Panc1 (cell line): ENCODE data around the gene SSTR5. TPM values are rescaled to one million over a fixed set of nuclear protein-coding genes. Genes with fewer than 3 reads are reported as not detected.

Experiments used
- ATAC-seq: fragments of 200-7000 bp; cut with Tn5 transposase; 2 replicates; pipeline ENCODE4 v1.9.1; 2020; ENCODE audit warnings: mild to moderate bottlenecking, moderate library complexity
- BruUV-seq: library from RNA; stranded (reverse); fragments of 400-500 nt; replicated peaks from 2 replicates; lab custom pipeline; 2021; lab: Mats Ljungman, UMichigan
- CTCF ChIA-PET: fragments of 300-600 bp; sonication (Branson Sonifier 250); formaldehyde crosslinking; loops from one replicate; lab custom pipeline; 2022; ENCODE audit warnings: antibody characterized with exemption; lab: Charles Lee
- POLR2A ChIA-PET: fragments of 300-600 bp; sonication (Branson Sonifier 250); formaldehyde crosslinking; loops from one replicate; lab custom pipeline; 2022; ENCODE audit warnings: antibody characterized with exemption; lab: Charles Lee
- DNase-seq: peaks from one replicate; pipeline ENCODE4 v3.0.0-alpha.2; 2010; ENCODE audit warnings: low read depth, low spot score
- H3K27ac ChIP-seq: 2 replicates; pipeline ENCODE4 v1.5.1; 2011; ENCODE audit warnings: mild to moderate bottlenecking, low read length, inconsistent platforms
- H3K27me3 ChIP-seq: fragments of 200-500 bp; sonication (Bioruptor generic); 2 replicates; pipeline ENCODE4 v1.6.0; 2014; ENCODE audit warnings: low read length, inconsistent platforms; ENCODE audit not compliant: control insufficient read depth, insufficient read depth
- H3K36me3 ChIP-seq: fragments of 200-500 bp; sonication (Bioruptor generic); 2 replicates; pipeline ENCODE4 v1.5.1; 2014; ENCODE audit warnings: inconsistent platforms, mild to moderate bottlenecking, low read length, moderate library complexity; ENCODE audit not compliant: control insufficient read depth, insufficient read depth
- H3K4me1 ChIP-seq: 2 replicates; pipeline ENCODE4 v1.5.1; 2011; ENCODE audit warnings: inconsistent platforms, mild to moderate bottlenecking, low read length, moderate library complexity; ENCODE audit not compliant: control insufficient read depth, insufficient read depth
- H3K4me3 ChIP-seq, 2 experiments: 2 replicates each; pipeline ENCODE4 v1.5.1; 2011 to 2012; ENCODE audit warnings: low read depth in 2 of 2, low read length in 2 of 2, mild to moderate bottlenecking in 2 of 2, inconsistent platforms in 1 of 2, moderate library complexity in 1 of 2
- H3K9me3 ChIP-seq: fragments of 200-500 bp; sonication (Bioruptor generic); 2 replicates; pipeline ENCODE4 v1.5.1; 2014; ENCODE audit warnings: low read depth, mild to moderate bottlenecking, inconsistent platforms, low read length, moderate library complexity; ENCODE audit not compliant: control insufficient read depth, insufficient read depth
- CTCF ChIP-seq: fragments of 450-650 bp; IDR thresholded peaks from 2 replicates; pipeline ENCODE4 v1.5.1; 2017; ENCODE audit warnings: mild to moderate bottlenecking
- POLR2AphosphoS5 ChIP-seq: IDR thresholded peaks from 2 replicates; pipeline ENCODE4 v1.6.1; 2012; ENCODE audit warnings: mild to moderate bottlenecking, low read depth, low read length, moderate library complexity
- REST ChIP-seq, 2 experiments: IDR thresholded peaks; 2 replicates each; pipeline ENCODE4 v1.6.1; 2011 to 2012; ENCODE audit warnings: low read depth in 2 of 2, control low read depth in 1 of 2, low read length in 1 of 2, mild to moderate bottlenecking in 1 of 2, moderate library complexity in 1 of 2; ENCODE audit not compliant: insufficient read depth in 1 of 2
- SIN3A ChIP-seq: IDR thresholded peaks from 2 replicates; pipeline ENCODE4 v1.6.1; 2012; ENCODE audit warnings: low read depth, mild to moderate bottlenecking, low read length, moderate library complexity, borderline replicate concordance; ENCODE audit not compliant: insufficient read depth
- TCF7L2 ChIP-seq: IDR thresholded peaks from 2 replicates; pipeline ENCODE4 v1.6.1; 2011; ENCODE audit warnings: mild to moderate bottlenecking, low read depth, low read length, inconsistent platforms
- in situ Hi-C: cut with HindIII; loops from 2 replicates; pipeline ENCODE4 v1.10.0; 2016; ENCODE audit warnings: low sequenced_read_pairs, low pct_unique_long_range_greater_than_20kb
- intact Hi-C: fragments of 100-400 bp; cut with micrococcal nuclease; formaldehyde crosslinking; loops from one replicate; pipeline ENCODE4 v1.10.0; 2022; ENCODE audit not compliant: unreplicated experiment
- total RNA-seq: library from RNA; stranded (reverse); gene quantifications from one replicate; pipeline ENCODE4 v1.2.1, GENCODE V29; 2021; ENCODE audit not compliant: unreplicated experiment

SSTR5 gene
- total RNA-seq, 1 experiment from 2014 or later, result 2.8 TPM

GRCh38 chr16:1113489-1113888 lies 40.9 kb downstream of the SSTR5 start:
- Histone ChIP-seq H3K4me1 (peaks cover 9% of the 10 kb centered on the region; the same call in 1 of the 2 replicates), H3K27ac (no peak overlapping the region), H3K27me3 (no peaks in the 10 kb centered on the region), H3K9me3 (no peaks in the 10 kb centered on the region), H3K4me3 (no peak overlapping the region), H3K36me3 (no peaks in the 10 kb centered on the region)
- ChIA-PET CTCF (interaction anchor here (0.6 kb wide), 1 partner anchor 24 kb away, joined by 8 read pairs; no protein-coding TSS in a partner anchor), POLR2A (no interaction called here)
- intact Hi-C loops, result no loop called here
- DNase-seq, result no peak
- in situ Hi-C loops, result no loop called here
- TF ChIP-seq REST (IDR thresholded peaks at IDR 0.05; ENCODE audit: insufficient read depth in 1 of 2, low read depth in 2 of 2, low read length in 1 of 2) (no peak), POLR2AphosphoS5 (no peak), TCF7L2 (no peak), SIN3A (no peak), CTCF (no peak)
- BruUV-seq, result no TSS peak
- ATAC-seq, result no peak

GRCh38 chr16:1113889-1114526 lies 41.5 kb downstream of the SSTR5 start:
- ChIA-PET POLR2A (no interaction called here), CTCF (no interaction called here)
- Histone ChIP-seq H3K36me3 (no peaks in the 10 kb centered on the region), H3K4me1 (peaks cover 4% of the 10 kb centered on the region; the same call in 1 of the 2 replicates), H3K4me3 (no peak overlapping the region), H3K9me3 (no peaks in the 10 kb centered on the region), H3K27ac (no peak overlapping the region), H3K27me3 (no peaks in the 10 kb centered on the region)
- no peak for TF ChIP-seq REST (IDR thresholded peaks at IDR 0.05; ENCODE audit: insufficient read depth in 1 of 2, low read depth in 2 of 2, low read length in 1 of 2)
- TF ChIP-seq CTCF, result no peak
- TF ChIP-seq TCF7L2, result no peak
- no peak for TF ChIP-seq SIN3A
- no peak for TF ChIP-seq POLR2AphosphoS5
- no TSS peak for BruUV-seq
- in situ Hi-C loops, result no loop called here
- DNase-seq (no peak), ATAC-seq (no peak)
- intact Hi-C loops, result no loop called here
